Measurements from ENCODE around the gene TPMT.

Gene TPMT

DNA sequence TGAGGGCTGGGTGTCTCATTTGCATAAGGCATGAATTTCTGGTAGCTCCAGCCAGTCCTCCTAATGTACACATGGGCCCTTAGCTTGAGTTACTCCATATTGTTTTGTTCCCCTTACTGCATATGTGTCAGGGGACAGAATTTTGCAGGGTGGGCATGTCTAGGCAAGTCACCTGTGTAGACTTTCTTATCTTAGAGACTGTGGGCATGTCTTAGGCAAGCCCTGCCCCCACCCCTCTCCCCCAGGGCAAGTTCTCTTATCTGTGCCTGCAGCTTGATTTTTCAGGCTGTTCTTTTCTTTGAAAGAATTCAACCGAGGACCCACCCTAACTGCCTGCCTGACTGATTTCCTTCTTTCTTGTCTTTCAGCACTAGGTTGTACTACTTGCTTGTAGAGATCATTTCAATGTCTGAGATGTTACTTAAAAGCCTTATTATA lies 64.5 kb downstream of the TPMT start:
- no peak overlapping the region for H3K4me3 ChIP-seq (replicated peaks; ENCODE audit: low read depth, low read length)
- TF ChIP-seq, protein P1, sequence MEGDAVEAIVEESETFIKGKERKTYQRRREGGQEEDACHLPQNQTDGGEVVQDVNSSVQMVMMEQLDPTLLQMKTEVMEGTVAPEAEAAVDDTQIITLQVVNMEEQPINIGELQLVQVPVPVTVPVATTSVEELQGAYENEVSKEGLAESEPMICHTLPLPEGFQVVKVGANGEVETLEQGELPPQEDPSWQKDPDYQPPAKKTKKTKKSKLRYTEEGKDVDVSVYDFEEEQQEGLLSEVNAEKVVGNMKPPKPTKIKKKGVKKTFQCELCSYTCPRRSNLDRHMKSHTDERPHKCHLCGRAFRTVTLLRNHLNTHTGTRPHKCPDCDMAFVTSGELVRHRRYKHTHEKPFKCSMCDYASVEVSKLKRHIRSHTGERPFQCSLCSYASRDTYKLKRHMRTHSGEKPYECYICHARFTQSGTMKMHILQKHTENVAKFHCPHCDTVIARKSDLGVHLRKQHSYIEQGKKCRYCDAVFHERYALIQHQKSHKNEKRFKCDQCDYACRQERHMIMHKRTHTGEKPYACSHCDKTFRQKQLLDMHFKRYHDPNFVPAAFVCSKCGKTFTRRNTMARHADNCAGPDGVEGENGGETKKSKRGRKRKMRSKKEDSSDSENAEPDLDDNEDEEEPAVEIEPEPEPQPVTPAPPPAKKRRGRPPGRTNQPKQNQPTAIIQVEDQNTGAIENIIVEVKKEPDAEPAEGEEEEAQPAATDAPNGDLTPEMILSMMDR (IDR thresholded peaks at IDR 0.05; ENCODE audit: low read length, missing control alignments), result no peak
- no peak for DNase-seq (ENCODE audit: low read depth)

- no peak overlapping the region for H3K4me3 ChIP-seq (replicated peaks; ENCODE audit: low read depth, low read length)
- TF ChIP-seq, protein P1 (IDR thresholded peaks at IDR 0.05; ENCODE audit: low read length, missing control alignments), result no peak
- DNase-seq (ENCODE audit: low read depth), result no peak
Observed at GRCh38 chr6:18088419-18089296, 66.2 kb downstream of the TPMT start.

DNA sequence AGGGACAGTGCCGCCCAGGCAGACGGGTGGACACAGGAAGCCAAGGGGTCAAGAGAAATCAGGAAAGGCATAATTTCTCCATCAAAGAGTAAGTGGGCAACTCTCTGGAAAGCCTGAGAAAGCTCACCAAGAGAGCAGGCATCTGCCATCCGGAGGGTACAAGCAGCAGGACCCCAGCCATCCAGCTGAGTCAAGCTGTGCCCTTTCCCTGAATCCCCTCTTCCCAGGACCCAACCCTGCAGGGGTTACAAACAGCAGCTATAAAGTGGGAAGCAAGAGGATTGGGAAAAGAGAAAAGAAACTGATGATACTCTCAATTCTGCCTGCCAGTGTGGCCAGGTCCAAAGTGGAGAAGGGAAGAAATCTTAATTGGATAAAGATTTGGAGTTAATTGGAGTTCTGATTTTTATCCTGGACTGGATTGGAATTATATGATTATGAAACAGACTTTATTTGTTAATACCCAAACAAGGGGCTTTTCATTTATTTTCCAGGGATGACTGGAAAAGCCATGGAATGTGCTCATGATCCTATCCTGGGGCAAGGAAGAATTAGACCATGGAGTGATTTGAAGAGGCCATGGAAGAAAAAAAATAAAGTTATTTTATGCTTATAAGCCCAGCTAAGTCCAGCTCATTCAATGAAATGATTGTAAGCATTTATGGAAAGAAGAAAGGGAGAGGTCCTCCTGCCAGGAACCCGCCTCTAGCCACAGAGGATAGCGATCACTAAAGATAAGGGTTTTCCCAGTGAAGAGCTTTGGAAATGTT lies 67.3 kb downstream of the TPMT start:
- TF ChIP-seq, protein P1 (IDR thresholded peaks at IDR 0.05; ENCODE audit: low read length, missing control alignments), result no peak
- DNase-seq (ENCODE audit: low read depth), result no peak
- H3K4me3 ChIP-seq (replicated peaks; ENCODE audit: low read depth, low read length), result no peak overlapping the region

DNA sequence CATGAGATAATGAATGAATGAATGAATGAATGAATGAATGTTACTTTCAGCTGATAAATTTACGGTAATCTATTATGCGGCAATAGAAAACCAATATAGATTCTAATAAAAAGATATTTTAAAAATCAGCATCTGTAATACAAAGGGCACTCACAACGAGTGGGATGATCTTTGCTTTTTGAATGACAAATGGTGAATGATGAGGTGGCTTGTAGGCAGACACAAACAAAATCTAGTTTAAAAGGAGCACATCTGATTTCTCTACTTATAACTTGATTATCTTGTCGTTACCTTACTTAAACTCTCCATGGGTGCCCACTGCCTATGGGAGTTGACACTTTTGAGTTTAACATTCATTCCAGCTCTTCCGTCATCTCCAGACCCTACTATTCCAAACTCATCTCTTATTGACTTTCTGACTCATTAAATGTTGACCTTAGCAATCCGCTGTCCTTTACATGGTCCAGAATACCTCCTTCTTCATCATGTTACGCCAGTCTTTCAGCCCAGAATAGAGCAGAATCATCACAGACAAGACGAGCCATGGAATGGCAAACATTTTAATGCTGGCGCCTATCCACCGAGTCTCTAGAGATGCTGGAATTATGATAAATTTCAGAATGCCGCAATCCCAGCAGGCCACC lies 73.7 kb downstream of the TPMT start:
- no peak overlapping the region for H3K4me3 ChIP-seq (replicated peaks; ENCODE audit: low read depth, low read length)
- TF ChIP-seq, protein P1 (IDR thresholded peaks at IDR 0.05; ENCODE audit: low read length, missing control alignments), result no peak
- peak; percentile 11 for DNase-seq (ENCODE audit: low read depth)

DNA sequence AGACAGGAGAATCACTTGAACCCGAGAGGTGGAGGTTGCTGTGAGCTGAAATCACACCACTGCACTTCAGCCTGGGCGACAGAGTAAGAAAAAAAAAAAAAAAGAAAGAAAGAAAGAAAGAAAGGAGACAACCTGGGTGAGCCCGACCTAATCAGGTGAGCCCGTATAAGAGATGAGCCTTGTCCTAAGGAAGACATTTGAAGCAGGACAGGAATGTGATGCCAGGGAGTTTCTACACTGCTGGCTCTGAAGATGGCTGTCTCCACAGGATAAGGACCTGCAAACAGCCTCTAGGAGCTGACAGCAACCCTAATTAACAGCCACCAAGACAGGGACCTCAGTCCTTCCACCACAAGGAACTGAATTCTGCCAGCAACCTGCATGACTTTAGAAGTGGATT lies 74.3 kb downstream of the TPMT start:
- TF ChIP-seq, protein P1 (IDR thresholded peaks at IDR 0.05; ENCODE audit: low read length, missing control alignments), result no peak

GRCh38 chr6:18078866-18079265 lies 76.0 kb downstream of the TPMT start:
- no peak overlapping the region for H3K4me3 ChIP-seq (replicated peaks; ENCODE audit: low read depth, low read length)
- DNase-seq (ENCODE audit: low read depth), result no peak
- TF ChIP-seq, protein P1 (IDR thresholded peaks at IDR 0.05; ENCODE audit: low read length, missing control alignments), result no peak

More for the DNA sequence above, 74.3 kb downstream of the TPMT start:
- DNase-seq (ENCODE audit: low read depth), result no peak
- no peak overlapping the region for H3K4me3 ChIP-seq (replicated peaks; ENCODE audit: low read depth, low read length)

Measured in fibroblast of pulmonary artery (primary cell).